Liver (tissue), 9 donors: Measurements from ENCODE around the gene ANKS3. TPM values are rescaled to one million over a fixed set of nuclear protein-coding genes. Genes with fewer than 3 reads are reported as not detected.

Experiments used
- DNase-seq: peaks from one replicate; pipeline ENCODE4 v3.0.0-alpha.2; 2017; ENCODE audit warnings: low spot score
- H3K27ac ChIP-seq, 2 donors: one replicate each; pipeline ENCODE4 v1.7.0; 2013; ENCODE audit warnings: inconsistent platforms in 2 of 2, low read length in 2 of 2, control low read depth in 1 of 2, low read depth in 1 of 2, mild to moderate bottlenecking in 1 of 2
- H3K27me3 ChIP-seq, 4 donors: one replicate each; pipeline versions ENCODE4 v1.6.1 to v1.7.0; 2013; ENCODE audit warnings: low read length in 3 of 4, inconsistent platforms in 1 of 4, mild to moderate bottlenecking in 1 of 4, moderate library complexity in 1 of 4; ENCODE audit not compliant: control insufficient read depth in 4 of 4, insufficient read depth in 4 of 4
- H3K36me3 ChIP-seq, 4 donors: one replicate each; pipeline versions ENCODE4 v1.6.1 to v1.7.0; 2013; ENCODE audit warnings: low read length in 3 of 4, mild to moderate bottlenecking in 3 of 4, low read depth in 1 of 4, moderate library complexity in 1 of 4; ENCODE audit not compliant: control insufficient read depth in 4 of 4, insufficient read depth in 3 of 4
- H3K4me1 ChIP-seq, 4 donors: one replicate each; pipeline versions ENCODE4 v1.6.1 to v1.7.0; 2013; ENCODE audit warnings: low read length in 3 of 4, mild to moderate bottlenecking in 3 of 4, moderate library complexity in 1 of 4; ENCODE audit not compliant: control insufficient read depth in 4 of 4, insufficient read depth in 4 of 4
- H3K4me3 ChIP-seq, 3 donors: one replicate each; pipeline versions ENCODE4 v1.6.1 to v1.7.0; 2013; ENCODE audit warnings: low read length in 3 of 3, control low read depth in 1 of 3, low read depth in 1 of 3, mild to moderate bottlenecking in 1 of 3
- H3K9ac ChIP-seq, 2 donors: one replicate each; pipeline ENCODE4 v1.7.0; 2013; ENCODE audit warnings: low read length in 2 of 2, mild to moderate bottlenecking in 2 of 2, moderate library complexity in 2 of 2, control low read depth in 1 of 2, low read depth in 1 of 2
- H3K9me3 ChIP-seq, 4 donors: one replicate each; pipeline versions ENCODE4 v1.6.1 to v1.7.0; 2013; ENCODE audit warnings: low read length in 3 of 4; ENCODE audit not compliant: control insufficient read depth in 4 of 4
- ATF3 ChIP-seq: IDR thresholded peaks from 2 replicates; pipeline ENCODE4 v1.6.1; 2016; ENCODE audit warnings: antibody characterized with exemption
- FOXA1 ChIP-seq: IDR thresholded peaks from 2 replicates; pipeline ENCODE4 v1.6.1; 2016; ENCODE audit warnings: antibody characterized with exemption
- FOXA2 ChIP-seq: IDR thresholded peaks from 2 replicates; pipeline ENCODE4 v1.6.1; 2016; ENCODE audit warnings: antibody characterized with exemption
- GABPA ChIP-seq, 2 donors: IDR thresholded peaks in 1 of 2; conservative IDR thresholded peaks in 1 of 2; 2 replicates each; pipeline ENCODE4 v1.6.1; 2016; ENCODE audit warnings: antibody characterized with exemption in 2 of 2, mild to moderate bottlenecking in 1 of 2, moderate library complexity in 1 of 2
- HNF4A ChIP-seq, 2 donors: conservative IDR thresholded peaks; 2 replicates each; pipeline ENCODE4 v1.6.1; 2016; ENCODE audit warnings: antibody characterized with exemption in 2 of 2, mild to moderate bottlenecking in 2 of 2
- HNF4G ChIP-seq: IDR thresholded peaks from 2 replicates; pipeline ENCODE4 v1.6.1; 2016; ENCODE audit warnings: antibody characterized with exemption
- JUND ChIP-seq, 2 donors: IDR thresholded peaks; 2 replicates each; pipeline ENCODE4 v1.6.1; 2016; ENCODE audit warnings: antibody characterized with exemption in 2 of 2
- NR2F2 ChIP-seq: IDR thresholded peaks from 2 replicates; pipeline ENCODE4 v1.6.1; 2016; ENCODE audit warnings: antibody characterized with exemption
- RAD21 ChIP-seq, 2 donors: IDR thresholded peaks; 2 replicates each; pipeline ENCODE4 v1.6.1; 2016; ENCODE audit warnings: antibody characterized with exemption in 2 of 2, mild to moderate bottlenecking in 2 of 2
- RXRA ChIP-seq, 2 donors: IDR thresholded peaks; 2 replicates each; pipeline ENCODE4 v1.6.1; 2017 to 2018; ENCODE audit warnings: antibody characterized with exemption in 2 of 2, mild to moderate bottlenecking in 1 of 2
- SP1 ChIP-seq: IDR thresholded peaks from 2 replicates; pipeline ENCODE4 v1.6.1; 2018; ENCODE audit warnings: antibody characterized with exemption, mild to moderate bottlenecking
- TAF1 ChIP-seq: conservative IDR thresholded peaks from 2 replicates; pipeline ENCODE4 v1.6.1; 2016; ENCODE audit warnings: antibody characterized with exemption, mild to moderate bottlenecking
- YY1 ChIP-seq: IDR thresholded peaks from 2 replicates; pipeline ENCODE4 v1.6.1; 2016; ENCODE audit warnings: antibody characterized with exemption, mild to moderate bottlenecking
- ZBTB33 ChIP-seq: IDR thresholded peaks from 2 replicates; pipeline ENCODE4 v1.6.1; 2016; ENCODE audit warnings: antibody characterized with exemption
- WGBS: extraction: QIAGEN DNeasy Blood & Tissue Kit; methylation state at CpG from one replicate; pipeline ENCODE4 v1.1.7; 2013; 5-methylcytosine and 5-hydroxymethylcytosine counted together
- polyA plus RNA-seq, 2 donors: library from polyadenylated mRNA; stranded (reverse) in 1 of 2; unstranded in 1 of 2; fragments of 200-250 nt in 1 of 2; fragments of >200 nt in 1 of 2; fragmentation: Nextera tagmentation in 1 of 2; extraction: Ambion mirVana in 1 of 2; gene quantifications; one replicate each; pipeline versions ENCODE4 v1.2.1 to v1.2.3, GENCODE V29; 2013 to 2015
- total RNA-seq, 2 donors: library from RNA; depleted of rRNA; stranded (reverse); fragments of >200 nt; gene quantifications; one replicate each; pipeline ENCODE4 v1.2.3, GENCODE V29; 2014
- TF ChIP-seq, protein P1 (sequence below): fragments of 150-350 bp; IDR thresholded peaks from 2 replicates; pipeline ENCODE4 v1.5.1; 2017; ENCODE audit warnings: improper control_type of control experiment, low read depth, low read length; ENCODE audit not compliant: missing input control
- TF ChIP-seq, protein P2 (sequence below): IDR thresholded peaks from 2 replicates; pipeline ENCODE4 v1.6.1; 2016; ENCODE audit warnings: antibody characterized with exemption, mild to moderate bottlenecking
- donor health status: healthy.
- donor health status: healthy.
- donor health status: healthy.
- donor health status: healthy.
- donor health status: healthy.

ANKS3 gene
- total and polyA plus RNA-seq, 4 donors = 4.0 to 14.0 (median 4.7) TPM

DNA sequence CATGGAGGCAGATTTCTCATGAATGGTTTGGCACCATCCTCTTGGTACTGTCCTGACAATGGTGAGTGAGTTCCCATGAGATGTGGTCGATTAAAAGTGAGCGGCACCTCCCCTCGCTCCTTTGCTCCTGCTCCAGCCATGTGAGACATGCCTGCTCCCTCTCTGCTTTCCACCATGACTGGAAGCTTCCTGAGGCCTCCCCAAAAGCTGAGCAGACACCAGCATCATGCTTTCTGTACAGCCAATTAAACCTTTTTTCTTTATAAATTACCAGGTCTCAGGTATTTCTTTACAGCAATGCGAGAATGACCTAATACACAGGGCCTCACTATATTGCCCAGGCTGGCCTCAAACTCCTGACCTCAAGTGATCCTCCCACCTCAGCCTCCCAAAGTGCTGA is 20.8 kb upstream of the ANKS3 start (continued):
- TF ChIP-seq TAF1 = no peak
- no peak for TF ChIP-seq GABPA (IDR thresholded peaks at IDR 0.05 in 1 of 2, conservative IDR thresholded peaks at IDR 0.05 in 1 of 2)
- no peak for TF ChIP-seq RXRA (IDR thresholded peaks at IDR 0.05)
- no peak for TF ChIP-seq ATF3
- TF ChIP-seq FOXA2 = no peak

DNA sequence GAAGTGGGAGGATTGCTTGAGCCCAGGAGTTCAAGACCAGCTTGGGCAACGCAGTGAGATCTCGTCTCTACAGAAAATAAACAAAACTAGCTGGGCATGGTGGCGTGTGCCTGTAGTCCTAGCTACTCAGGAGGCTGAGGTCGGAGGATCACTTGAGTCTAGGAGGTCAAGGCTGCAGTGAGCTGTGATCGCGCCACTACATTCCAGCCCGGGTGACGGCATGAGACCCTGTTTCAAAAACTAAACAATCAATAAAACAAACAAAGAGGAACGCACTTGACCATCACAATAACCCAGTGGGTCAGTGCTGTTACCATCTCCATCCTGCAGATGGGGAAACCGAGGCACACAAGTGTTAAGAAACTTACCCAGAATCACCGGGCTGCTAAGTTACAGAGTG is 19.2 kb upstream of the ANKS3 start:
- Histone ChIP-seq H3K9ac (no peak overlapping the region), H3K4me3 (no peak overlapping the region), H3K9me3 (peaks cover 0 to 3% (median 0%) of the 10 kb centered on the region in 4 donors), H3K36me3 (peaks cover 16 to 57% (median 24%) of the 10 kb centered on the region in 4 donors), H3K27me3 (no peaks in the 10 kb centered on the region), H3K4me1 (no peaks in the 10 kb centered on the region), H3K27ac (no peak overlapping the region)
- TF ChIP-seq HNF4G = no peak
- no peak for TF ChIP-seq SP1
- TF ChIP-seq FOXA1 = no peak
- no peak for TF ChIP-seq HNF4A (conservative IDR thresholded peaks at IDR 0.05)
- TF ChIP-seq YY1 = no peak
- TF ChIP-seq JUND (IDR thresholded peaks at IDR 0.05) = no peak
- TF ChIP-seq GABPA (IDR thresholded peaks at IDR 0.05 in 1 of 2, conservative IDR thresholded peaks at IDR 0.05 in 1 of 2) = no peak
- TF ChIP-seq ATF3 = no peak
- TF ChIP-seq ZBTB33 = no peak
- no peak for TF ChIP-seq NR2F2
- TF ChIP-seq FOXA2 = no peak
- no peak for TF ChIP-seq RAD21 (IDR thresholded peaks at IDR 0.05)
- no peak for DNase-seq
- 83% methylated on average over 11 of the region's 11 CpGs for WGBS

- Histone ChIP-seq H3K27me3 (no peaks in the 10 kb centered on the region), H3K9ac (no peak overlapping the region), H3K27ac (no peak overlapping the region), H3K4me3 (no peak overlapping the region), H3K4me1 (no peaks in the 10 kb centered on the region), H3K36me3 (peaks cover 16 to 54% (median 23%) of the 10 kb centered on the region in 4 donors), H3K9me3 (peaks cover 0 to 3% (median 0%) of the 10 kb centered on the region in 4 donors)
- TF ChIP-seq, protein P1, sequence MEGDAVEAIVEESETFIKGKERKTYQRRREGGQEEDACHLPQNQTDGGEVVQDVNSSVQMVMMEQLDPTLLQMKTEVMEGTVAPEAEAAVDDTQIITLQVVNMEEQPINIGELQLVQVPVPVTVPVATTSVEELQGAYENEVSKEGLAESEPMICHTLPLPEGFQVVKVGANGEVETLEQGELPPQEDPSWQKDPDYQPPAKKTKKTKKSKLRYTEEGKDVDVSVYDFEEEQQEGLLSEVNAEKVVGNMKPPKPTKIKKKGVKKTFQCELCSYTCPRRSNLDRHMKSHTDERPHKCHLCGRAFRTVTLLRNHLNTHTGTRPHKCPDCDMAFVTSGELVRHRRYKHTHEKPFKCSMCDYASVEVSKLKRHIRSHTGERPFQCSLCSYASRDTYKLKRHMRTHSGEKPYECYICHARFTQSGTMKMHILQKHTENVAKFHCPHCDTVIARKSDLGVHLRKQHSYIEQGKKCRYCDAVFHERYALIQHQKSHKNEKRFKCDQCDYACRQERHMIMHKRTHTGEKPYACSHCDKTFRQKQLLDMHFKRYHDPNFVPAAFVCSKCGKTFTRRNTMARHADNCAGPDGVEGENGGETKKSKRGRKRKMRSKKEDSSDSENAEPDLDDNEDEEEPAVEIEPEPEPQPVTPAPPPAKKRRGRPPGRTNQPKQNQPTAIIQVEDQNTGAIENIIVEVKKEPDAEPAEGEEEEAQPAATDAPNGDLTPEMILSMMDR = no peak
- no peak for TF ChIP-seq ATF3
- TF ChIP-seq, protein P2, sequence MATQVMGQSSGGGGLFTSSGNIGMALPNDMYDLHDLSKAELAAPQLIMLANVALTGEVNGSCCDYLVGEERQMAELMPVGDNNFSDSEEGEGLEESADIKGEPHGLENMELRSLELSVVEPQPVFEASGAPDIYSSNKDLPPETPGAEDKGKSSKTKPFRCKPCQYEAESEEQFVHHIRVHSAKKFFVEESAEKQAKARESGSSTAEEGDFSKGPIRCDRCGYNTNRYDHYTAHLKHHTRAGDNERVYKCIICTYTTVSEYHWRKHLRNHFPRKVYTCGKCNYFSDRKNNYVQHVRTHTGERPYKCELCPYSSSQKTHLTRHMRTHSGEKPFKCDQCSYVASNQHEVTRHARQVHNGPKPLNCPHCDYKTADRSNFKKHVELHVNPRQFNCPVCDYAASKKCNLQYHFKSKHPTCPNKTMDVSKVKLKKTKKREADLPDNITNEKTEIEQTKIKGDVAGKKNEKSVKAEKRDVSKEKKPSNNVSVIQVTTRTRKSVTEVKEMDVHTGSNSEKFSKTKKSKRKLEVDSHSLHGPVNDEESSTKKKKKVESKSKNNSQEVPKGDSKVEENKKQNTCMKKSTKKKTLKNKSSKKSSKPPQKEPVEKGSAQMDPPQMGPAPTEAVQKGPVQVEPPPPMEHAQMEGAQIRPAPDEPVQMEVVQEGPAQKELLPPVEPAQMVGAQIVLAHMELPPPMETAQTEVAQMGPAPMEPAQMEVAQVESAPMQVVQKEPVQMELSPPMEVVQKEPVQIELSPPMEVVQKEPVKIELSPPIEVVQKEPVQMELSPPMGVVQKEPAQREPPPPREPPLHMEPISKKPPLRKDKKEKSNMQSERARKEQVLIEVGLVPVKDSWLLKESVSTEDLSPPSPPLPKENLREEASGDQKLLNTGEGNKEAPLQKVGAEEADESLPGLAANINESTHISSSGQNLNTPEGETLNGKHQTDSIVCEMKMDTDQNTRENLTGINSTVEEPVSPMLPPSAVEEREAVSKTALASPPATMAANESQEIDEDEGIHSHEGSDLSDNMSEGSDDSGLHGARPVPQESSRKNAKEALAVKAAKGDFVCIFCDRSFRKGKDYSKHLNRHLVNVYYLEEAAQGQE = no peak
- 97% methylated on average over 44 of the region's 44 CpGs for WGBS
- DNase-seq = no peak
Observed at GRCh38 chr16:4752351-4753100, 18.5 kb upstream of the ANKS3 start.
